NCI-H2227 treated with DMSO at 0.1 percent for 48 hours (cell line): Measurements from ENCODE around the gene INHBA.

Experiments
- DNase-seq: peaks from one replicate; lab custom pipeline; 2025; lab: John Stamatoyannopoulos, UW

INHBA gene

DNA sequence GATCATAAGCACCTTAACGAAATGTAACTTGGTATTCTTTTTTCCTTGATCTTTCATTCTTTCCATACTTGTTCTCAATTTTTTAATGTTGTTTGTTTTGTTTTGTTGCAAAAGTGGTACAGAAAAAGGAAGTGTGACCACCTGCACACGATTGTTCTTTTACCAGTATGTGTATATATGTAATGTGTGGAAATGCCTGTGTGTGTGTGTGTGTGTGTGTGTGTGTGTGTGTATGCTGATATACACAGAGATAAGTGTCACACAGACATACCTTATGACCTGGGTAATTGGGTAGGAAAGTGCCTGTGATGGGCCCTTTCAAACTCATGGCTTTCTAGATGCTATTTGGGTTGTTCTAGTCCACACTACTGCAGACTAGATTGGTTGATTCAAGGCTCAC, 14.0 kb downstream of the INHBA start:
- no peak for DNase-seq

DNA sequence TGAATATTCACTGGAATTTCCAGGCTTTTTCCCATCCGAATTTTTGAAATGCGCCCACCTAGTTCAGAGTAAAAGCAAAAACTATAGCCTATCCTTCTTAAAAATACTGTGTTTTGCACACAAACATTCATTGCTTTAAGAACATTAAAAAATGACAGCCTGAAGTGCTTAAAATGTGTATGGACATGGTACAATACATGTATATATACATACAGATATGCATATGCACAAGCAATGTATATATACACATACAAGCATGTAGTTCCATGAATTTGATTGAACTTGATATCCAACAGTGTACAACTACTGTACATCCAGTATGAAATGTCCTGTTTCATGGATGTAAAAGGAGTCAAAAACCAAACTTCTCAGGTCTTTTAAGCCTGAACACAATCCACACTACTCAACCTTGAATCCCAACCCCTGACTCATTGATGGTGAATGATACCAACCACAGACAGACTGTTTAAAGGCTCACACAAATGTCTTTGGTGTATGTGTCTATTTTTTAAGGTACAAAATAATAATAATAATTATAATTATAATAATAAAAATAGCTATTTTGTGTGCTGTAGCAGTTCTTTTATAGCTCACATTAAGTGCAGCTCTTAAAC, 14.8 kb downstream of the INHBA start:
- DNase-seq, result no peak

DNA sequence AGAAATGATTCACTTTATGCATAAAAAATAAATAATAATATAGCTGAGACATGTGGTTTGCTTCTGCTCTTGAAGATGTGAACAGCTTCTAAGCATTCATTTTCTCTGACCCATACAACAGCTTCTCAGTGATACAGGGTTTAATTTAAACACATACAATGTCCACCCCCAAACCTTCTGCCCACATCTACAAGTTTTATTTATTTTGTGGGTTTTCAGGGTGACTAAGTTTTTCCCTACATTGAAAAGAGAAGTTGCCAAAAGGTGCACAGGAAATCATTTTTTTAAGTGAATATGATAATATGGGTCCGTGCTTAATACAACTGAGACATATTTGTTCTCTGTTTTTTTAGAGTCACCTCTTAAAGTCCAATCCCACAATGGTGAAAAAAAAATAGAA, 17.2 kb downstream of the INHBA start:
- no peak for DNase-seq

DNA sequence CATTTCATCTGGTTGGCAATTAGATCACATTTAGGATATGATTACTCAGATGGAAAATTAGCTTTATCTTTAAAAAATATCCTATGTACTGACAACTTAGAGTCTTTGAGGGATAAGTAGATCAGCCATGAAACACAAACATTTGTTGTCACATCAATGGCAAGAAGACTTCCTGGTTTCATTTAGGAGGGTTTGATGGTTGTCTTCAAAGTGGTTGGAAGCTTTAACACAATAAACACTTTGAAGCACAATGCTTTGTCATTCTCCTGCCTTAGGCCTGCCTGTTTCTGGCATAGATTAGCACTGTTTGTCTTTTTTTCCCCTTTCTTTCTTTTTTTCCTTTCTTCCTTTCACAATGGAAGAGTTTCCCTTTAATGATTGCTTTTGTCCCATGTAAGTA, 20.5 kb downstream of the INHBA start:
- DNase-seq, result no peak

DNA sequence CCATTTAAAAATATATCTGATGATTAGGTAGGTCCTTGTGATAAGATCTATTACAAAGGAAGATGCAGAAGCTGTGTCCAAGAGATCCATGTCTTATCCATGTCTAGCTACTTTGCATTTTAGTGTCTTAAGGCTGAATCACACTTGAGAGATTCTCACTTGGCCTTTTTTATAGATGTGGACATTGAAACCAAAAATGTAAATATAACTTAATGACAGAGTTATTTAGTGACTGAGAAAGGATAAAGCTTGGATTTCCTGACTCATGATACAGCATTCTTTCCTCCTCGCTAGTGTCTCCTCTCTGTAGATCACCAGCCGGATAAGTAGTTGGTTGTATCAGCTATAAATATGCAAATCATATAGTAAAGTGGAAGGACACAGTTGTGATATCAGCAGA, 23.3 kb downstream of the INHBA start:
- DNase-seq, result no peak

DNA sequence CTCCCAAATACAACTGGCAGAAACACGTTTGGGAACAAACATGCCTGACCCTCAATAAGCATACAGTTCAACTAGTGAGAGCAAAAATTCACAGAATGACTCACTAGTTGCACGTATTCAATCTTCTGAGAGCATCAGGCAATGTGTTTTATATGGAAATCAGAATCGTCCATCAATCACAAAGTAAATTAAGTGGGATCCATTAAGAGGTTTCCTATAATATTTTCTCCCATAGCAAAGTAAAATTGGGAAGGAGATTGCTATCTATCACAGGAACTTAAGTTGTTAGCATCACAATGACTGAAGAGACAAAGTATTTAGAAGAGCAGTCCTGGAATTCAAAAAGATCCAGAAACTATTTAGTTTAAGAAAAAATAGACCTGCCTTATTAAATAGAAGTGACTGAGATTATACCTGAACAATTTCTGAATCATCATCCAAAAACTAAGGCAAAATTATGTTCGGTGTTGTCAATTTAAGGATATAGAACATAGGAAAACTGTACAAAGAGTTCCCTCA, 28.3 kb downstream of the INHBA start:
- DNase-seq, result no peak

DNA sequence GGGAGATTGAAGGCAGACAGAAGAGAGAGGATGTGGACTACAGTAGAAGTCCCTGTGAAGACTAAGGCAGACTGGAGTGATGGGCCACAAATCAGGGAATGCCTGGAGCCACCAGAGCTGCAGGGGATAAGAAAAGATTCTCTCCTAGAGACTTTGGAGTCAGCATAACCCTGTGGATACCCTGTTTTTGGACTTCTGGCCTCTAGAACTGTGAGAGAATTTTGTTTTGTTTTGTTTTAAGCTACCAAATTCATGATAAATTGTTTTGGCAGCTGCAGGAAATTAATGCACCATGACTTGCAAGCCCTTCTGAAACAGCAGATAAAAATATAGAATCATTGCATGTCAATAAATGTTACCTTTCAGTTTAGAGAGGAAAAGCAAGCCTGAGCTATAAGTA, 41.3 kb downstream of the INHBA start:
- no peak for DNase-seq

DNA sequence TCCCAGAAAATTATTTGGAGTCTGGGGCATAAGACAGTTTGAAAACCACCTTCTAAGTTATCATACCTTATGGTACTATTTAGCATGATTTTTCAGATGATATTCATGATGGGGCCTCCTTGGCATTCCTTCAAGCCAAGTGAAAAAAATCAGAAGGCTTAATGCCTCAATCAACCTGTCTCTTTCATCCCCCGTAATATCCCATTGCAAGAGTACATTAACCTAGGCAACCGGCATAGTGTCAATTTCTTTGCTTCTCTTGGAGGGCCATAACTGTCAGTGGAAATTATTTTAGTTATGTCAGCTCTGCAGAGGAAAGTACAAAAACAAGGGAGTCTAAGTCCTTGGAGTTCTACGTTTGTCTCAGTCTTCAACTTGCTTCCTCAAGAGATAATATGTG, 43.4 kb downstream of the INHBA start:
- no peak for DNase-seq

DNA sequence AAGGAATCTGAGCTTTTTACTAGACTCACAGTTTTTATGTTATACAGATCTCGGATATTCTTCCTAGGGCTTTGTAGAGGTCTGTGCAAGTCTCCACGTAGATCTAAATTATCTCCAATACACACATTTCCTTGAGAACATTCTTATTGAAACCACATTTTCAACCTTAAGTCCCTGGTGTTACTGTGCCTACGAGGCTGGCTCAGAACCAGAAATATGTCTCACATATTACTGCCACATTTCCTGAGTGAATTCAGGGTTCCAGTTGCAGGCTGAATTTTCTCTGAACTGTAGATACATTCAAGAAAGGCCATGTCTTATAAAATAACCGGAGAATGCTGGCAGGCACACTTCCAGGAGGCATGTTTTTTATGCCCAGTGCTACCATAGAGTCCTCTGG, 46.5 kb downstream of the INHBA start:
- no peak for DNase-seq

DNA sequence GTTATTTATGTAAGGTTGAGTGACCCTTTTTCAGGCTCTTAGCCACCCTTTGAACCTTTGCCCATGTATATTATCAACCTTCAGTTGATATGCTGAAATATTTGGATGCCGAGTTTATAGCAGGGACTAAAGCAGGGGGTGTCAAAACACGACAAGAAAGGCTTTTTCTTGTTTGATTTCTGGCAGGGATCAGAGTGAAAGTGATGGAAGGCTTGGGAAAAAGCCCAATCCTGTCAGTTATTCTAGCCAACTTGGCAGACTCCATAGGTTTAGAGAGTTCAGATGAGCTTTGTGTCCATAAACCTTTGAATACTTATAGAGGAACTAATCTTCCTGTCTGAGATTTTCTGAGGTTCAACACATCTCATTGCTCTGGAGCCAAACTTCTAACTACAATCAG, 47.5 kb downstream of the INHBA start:
- no peak for DNase-seq

DNA sequence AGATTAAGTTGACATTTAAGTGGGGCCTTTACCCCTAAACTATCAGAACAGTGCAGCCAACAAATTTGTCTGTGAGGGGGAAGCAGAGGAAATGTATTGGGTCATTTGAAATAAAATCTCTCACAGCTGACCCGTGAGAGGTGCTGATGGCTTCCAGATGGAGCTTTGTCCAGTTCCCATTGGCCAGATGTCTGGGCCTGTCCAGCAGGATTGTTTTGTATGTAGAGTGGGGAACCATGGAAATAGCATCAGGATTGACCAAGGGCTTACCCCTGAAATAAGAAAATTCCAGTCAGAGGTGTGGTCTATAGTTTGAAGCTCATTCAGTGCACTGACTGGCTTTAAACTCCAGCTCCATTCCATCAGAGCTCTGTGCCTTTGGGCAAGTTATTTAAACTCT, 50.6 kb downstream of the INHBA start:
- DNase-seq, result no peak

DNA sequence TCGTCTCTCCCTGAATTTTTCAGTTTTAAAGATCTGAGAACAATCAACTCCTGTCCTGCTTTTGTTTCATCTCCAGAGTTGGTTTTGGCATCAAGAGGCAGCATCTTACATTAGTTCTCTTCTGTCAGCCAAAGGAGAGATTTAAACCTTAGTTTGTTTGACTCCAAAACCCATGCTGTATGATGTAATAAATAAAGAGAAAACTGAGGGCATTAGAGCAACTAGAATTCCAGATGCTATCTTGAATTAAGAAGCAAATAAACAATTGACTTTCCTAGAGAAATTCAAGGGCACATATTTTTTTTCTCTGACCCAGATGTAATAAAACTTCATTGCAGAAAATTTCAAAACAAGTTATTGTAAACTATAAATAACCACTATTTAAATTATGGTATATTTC, 54.4 kb downstream of the INHBA start:
- DNase-seq, result no peak

DNA sequence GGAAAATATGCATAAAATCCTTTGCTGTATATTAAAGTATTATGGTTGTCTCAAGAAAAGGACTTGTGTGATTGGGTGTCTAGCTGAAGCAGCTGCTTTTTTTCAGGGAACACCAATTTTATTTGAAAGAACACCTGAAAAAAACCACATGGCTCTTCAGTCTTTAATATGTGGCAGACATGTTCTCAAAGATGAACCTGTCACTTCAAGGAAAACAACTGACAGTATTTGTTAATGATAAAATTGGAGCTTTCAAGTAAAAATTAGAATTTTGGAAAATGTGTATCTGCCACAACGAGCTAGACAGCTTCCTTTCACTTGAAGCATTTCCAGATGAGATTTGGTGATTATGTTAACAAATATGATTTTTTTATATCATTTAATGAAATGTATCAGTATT, 59.3 kb downstream of the INHBA start:
- no peak for DNase-seq

DNA sequence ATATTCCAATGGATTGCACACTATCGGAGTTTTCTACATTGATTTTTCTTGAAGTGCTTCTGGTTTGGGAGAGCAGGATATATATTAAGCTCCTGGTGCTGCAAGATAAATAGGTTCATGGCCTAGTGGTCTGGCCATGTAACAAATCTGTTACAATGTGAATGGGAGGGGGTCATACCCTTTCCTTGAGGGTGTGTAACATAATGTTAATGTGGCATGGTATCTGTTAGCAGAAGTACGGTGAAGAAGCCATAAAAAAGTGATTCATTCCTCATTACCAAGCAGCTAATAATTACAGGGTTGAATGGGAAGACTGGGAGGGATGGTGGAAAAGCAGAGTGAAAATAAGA, 61.2 kb downstream of the INHBA start:
- DNase-seq, result no peak

DNA sequence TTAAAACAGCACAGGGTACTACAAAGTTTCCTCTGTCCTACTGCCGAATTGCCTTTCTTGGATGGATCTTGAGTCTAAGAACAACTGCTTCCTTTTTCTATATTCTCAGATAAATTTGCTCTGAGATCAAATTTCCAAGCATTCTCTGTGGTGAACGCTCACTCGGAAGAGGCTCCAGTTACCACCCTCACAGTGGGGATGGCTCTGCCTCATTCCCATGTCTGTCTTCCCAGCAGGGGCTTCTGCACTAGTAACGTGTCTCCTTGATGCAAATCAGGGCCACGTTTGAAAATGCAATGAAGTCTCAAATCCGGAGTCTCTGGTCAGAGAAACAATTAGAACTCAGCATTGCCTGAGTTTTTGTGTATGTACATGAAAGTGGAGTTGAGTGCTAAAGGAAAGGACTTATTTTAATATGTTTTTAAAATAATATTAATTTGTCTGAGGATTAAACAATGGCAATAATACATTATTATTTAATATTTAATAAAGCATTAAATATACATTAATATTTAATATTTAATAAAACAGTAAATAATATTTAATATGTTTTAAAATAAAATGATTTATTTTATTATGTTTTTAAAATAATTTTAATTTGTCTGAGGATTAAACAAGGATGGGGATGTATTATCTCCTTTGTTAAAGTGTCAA, 61.8 kb downstream of the INHBA start:
- DNase-seq, result no peak

DNA sequence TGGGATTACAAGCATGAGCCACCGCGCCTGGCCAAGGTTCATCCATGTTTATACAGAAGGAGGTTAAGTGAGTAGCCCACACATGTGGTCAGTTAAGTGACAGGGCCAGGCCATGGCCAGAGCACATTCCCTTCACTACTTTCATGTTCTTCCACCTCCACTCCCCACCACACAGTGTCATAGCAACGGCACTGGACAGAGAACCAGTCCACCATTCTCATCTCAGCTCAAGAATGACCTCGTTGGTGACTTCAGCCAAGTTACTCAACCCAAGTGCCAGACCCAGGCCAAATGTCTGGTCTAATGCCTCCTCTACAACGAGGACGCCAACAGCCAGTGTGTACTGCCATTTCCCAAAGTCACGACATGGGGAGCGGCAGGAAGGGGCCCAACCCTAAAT, 62.4 kb downstream of the INHBA start:
- no peak for DNase-seq

DNA sequence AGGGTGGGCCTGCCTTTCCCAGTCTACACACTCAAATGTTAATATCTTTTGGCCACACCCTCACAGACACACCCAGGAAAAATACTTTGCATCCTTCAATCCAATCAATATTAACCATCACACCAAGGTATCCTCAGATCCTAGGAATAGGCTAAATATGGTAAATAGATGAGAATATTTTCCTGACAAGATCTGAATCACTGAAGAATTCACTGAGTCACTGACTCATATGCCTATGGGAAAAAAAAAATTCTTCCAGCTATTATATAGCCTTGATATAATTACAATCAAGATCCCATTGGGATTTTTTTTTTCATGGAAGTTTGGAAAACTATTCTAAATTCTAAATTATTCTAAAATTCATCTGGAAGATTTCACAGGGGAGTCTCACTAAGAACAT, 65.8 kb downstream of the INHBA start:
- DNase-seq, result no peak
